SK-N-SH (cell line): Measurements from ENCODE around the gene JAZF1. TPM values are rescaled to one million over a fixed set of nuclear protein-coding genes. Genes with fewer than 3 reads are reported as not detected.

Experiments
- CTCF ChIA-PET: fragments of 300-600, 350-600 bp; formaldehyde crosslinking; extraction: SDS; loops from one replicate; lab custom pipeline; 2021; lab: Yijun Ruan, JAX
- POLR2A ChIA-PET: fragments of 350-600 bp; sonication (Branson Sonifier 250); formaldehyde crosslinking; extraction: SDS; loops from one replicate; lab custom pipeline; 2020; ENCODE audit warnings: antibody characterized with exemption, inconsistent platforms; lab: Yijun Ruan, JAX
- DNase-seq: peaks from one replicate; pipeline ENCODE4 v3.0.0; 2012
- H2AFZ ChIP-seq: fragments of 200-600 bp; sonication (generic); 2 replicates; pipeline ENCODE4 v1.8.1; 2016; ENCODE audit warnings: antibody characterized with exemption, mild to moderate bottlenecking, low read depth
- H3F3A ChIP-seq: fragments of 200-600 bp; sonication (generic); replicated peaks from 2 replicates; pipeline ENCODE3; 2016; ENCODE audit warnings: antibody characterized with exemption, mild to moderate bottlenecking; ENCODE audit not compliant: insufficient read depth
- H3K27ac ChIP-seq, 2 experiments: fragments of 200-500 bp in 1 of 2; fragments of 200-600 bp in 1 of 2; sonication (Bioruptor generic) in 1 of 2; sonication (generic), shearing (Covaris generic) in 1 of 2; 2 replicates each; pipeline versions ENCODE4 v1.5.1 to v1.6.1; 2014 to 2016; ENCODE audit warnings: low read depth in 2 of 2, inconsistent platforms in 1 of 2, low read length in 1 of 2, mild to moderate bottlenecking in 1 of 2, mixed read lengths in 1 of 2
- H3K27me3 ChIP-seq: fragments of 200-600 bp; sonication (generic), shearing (Covaris generic); 2 replicates; pipeline ENCODE4 v1.6.1; 2016; ENCODE audit warnings: mixed run types; ENCODE audit not compliant: insufficient read depth
- H3K36me3 ChIP-seq, 2 experiments: fragments of 200-500 bp in 1 of 2; fragments of 200-600 bp in 1 of 2; sonication (Bioruptor generic) in 1 of 2; sonication (generic) in 1 of 2; replicated peaks in 1 of 2; 2 replicates each; pipeline versions ENCODE3 to v1.5.1; 2014 to 2016; ENCODE audit warnings: low read length in 1 of 2, mild to moderate bottlenecking in 1 of 2; ENCODE audit not compliant: insufficient read depth in 2 of 2, control insufficient read depth in 1 of 2
- H3K4me1 ChIP-seq, 2 experiments: fragments of 200-500 bp in 1 of 2; fragments of 200-600 bp in 1 of 2; sonication (Bioruptor generic) in 1 of 2; sonication (generic), shearing (Covaris generic) in 1 of 2; 2 replicates each; pipeline versions ENCODE4 v1.5.1 to v1.6.1; 2014 to 2016; ENCODE audit warnings: low read depth in 1 of 2, low read length in 1 of 2, mixed run types in 1 of 2; ENCODE audit not compliant: insufficient read depth in 2 of 2, control insufficient read depth in 1 of 2
- H3K4me2 ChIP-seq: fragments of 200-600 bp; sonication (generic), shearing (Covaris generic); 2 replicates; pipeline ENCODE4 v1.6.1; 2017; ENCODE audit warnings: mixed run types
- H3K4me3 ChIP-seq, 2 experiments: fragments of 200-500 bp in 1 of 2; fragments of 200-600 bp in 1 of 2; sonication (Bioruptor generic) in 1 of 2; sonication (generic), shearing (Covaris generic) in 1 of 2; 2 replicates each; pipeline versions ENCODE4 v1.5.1 to v1.8.1; 2014 to 2016; ENCODE audit warnings: low read depth in 2 of 2, inconsistent platforms in 1 of 2, low read length in 1 of 2, mild to moderate bottlenecking in 1 of 2, mixed read lengths in 1 of 2, moderate library complexity in 1 of 2
- H3K79me2 ChIP-seq: fragments of 200-600 bp; sonication (generic); 2 replicates; pipeline ENCODE4 v1.8.1; 2017; ENCODE audit warnings: mild to moderate bottlenecking; ENCODE audit not compliant: insufficient read depth
- H3K9ac ChIP-seq: fragments of 200-600 bp; sonication (generic); 2 replicates; pipeline ENCODE4 v1.6.1; 2017; ENCODE audit warnings: mixed run types
- H3K9me2 ChIP-seq: fragments of 200-600 bp; sonication (generic); 2 replicates; pipeline ENCODE4 v1.6.1; 2017; ENCODE audit warnings: mixed run types
- H3K9me3 ChIP-seq: fragments of 200-600 bp; sonication (generic); 2 replicates; pipeline ENCODE4 v1.6.1; 2017; ENCODE audit warnings: mixed run types, mild to moderate bottlenecking, moderate library complexity
- H4K20me1 ChIP-seq: fragments of 200-600 bp; sonication (generic); 2 replicates; pipeline ENCODE4 v1.6.1; 2017; ENCODE audit warnings: mild to moderate bottlenecking, mixed run types; ENCODE audit not compliant: insufficient read depth
- CTCF ChIP-seq: fragments of 200-600 bp; sonication (generic); IDR thresholded peaks from 2 replicates; pipeline ENCODE4 v1.6.1; 2017; ENCODE audit warnings: antibody characterized with exemption, mild to moderate bottlenecking, moderate library complexity
- EP300 ChIP-seq, 2 experiments: IDR thresholded peaks; 2 replicates each; pipeline versions ENCODE4 v1.4.0 to v1.6.1; 2012; ENCODE audit warnings: borderline replicate concordance in 1 of 2, low read depth in 1 of 2, low read length in 1 of 2
- GABPA ChIP-seq: IDR thresholded peaks from 2 replicates; pipeline ENCODE4 v1.4.0; 2012; ENCODE audit warnings: low read depth, mild to moderate bottlenecking
- IRF3 ChIP-seq: fragments of 150-350 bp; IDR thresholded peaks from 2 replicates; pipeline ENCODE4 v1.6.1; 2016; ENCODE audit warnings: mild to moderate bottlenecking, low read depth, low read length
- JUND ChIP-seq: IDR thresholded peaks from 2 replicates; pipeline ENCODE4 v1.4.0; 2012
- MEF2A ChIP-seq: IDR thresholded peaks from 2 replicates; pipeline ENCODE4 v1.4.0; 2012; ENCODE audit warnings: low read depth, borderline replicate concordance
- MXI1 ChIP-seq: IDR thresholded peaks from 2 replicates; pipeline ENCODE4 v1.6.1; 2012; ENCODE audit warnings: mild to moderate bottlenecking, low read depth, low read length, improper control_type of control experiment
- PBX3 ChIP-seq: IDR thresholded peaks from 2 replicates; pipeline ENCODE4; 2012
- POLR2AphosphoS5 ChIP-seq: IDR thresholded peaks from 2 replicates; pipeline ENCODE4 v1.6.1; 2012; ENCODE audit warnings: low read depth, low read length
- RFX5 ChIP-seq: IDR thresholded peaks from 2 replicates; pipeline ENCODE4 v1.6.1; 2012; ENCODE audit warnings: mild to moderate bottlenecking, improper control_type of control experiment, low read length
- RXRA ChIP-seq: IDR thresholded peaks from 2 replicates; pipeline ENCODE4 v1.4.0; 2012; ENCODE audit warnings: low read depth, mild to moderate bottlenecking, borderline replicate concordance
- SIN3A ChIP-seq: IDR thresholded peaks from 2 replicates; pipeline ENCODE4 v1.6.1; 2012; ENCODE audit warnings: low read depth, mild to moderate bottlenecking, low read length, moderate library complexity, borderline replicate concordance
- SMC3 ChIP-seq: IDR thresholded peaks from 2 replicates; pipeline ENCODE4 v1.6.1; 2012; ENCODE audit warnings: low read depth, low read length, improper control_type of control experiment
- TCF12 ChIP-seq: IDR thresholded peaks from 2 replicates; pipeline ENCODE4 v1.4.0; 2012
- USF2 ChIP-seq: fragments of 150-350 bp; IDR thresholded peaks from 2 replicates; pipeline ENCODE4 v1.6.1; 2017; ENCODE audit warnings: antibody characterized with exemption, low read length, low read depth, borderline replicate concordance
- polyA plus RNA-seq, 3 experiments: library from polyadenylated mRNA; depleted of rRNA; stranded (reverse); fragments of >200 nt; gene quantifications; 2 replicates each; pipeline ENCODE4 v1.2.3, GENCODE V29; 2012

The JAZF1 gene
- polyA plus RNA-seq, 1 of the 3 experiments (the other 2 are of a cell fraction) = 1.7 TPM

- H3K79me2 ChIP-seq = no peaks in the 10 kb centered on the region
- TF ChIP-seq SIN3A (no peak), PBX3 (no peak), CTCF (no peak), EP300 (IDR thresholded peaks at IDR 0.05; ENCODE audit: borderline replicate concordance in 1 of 2, low read depth in 1 of 2, low read length in 1 of 2) (no peak), SMC3 (no peak), RFX5 (no peak), MXI1 (no peak), USF2 (no peak), JUND (no peak), TCF12 (no peak), MEF2A (no peak), GABPA (no peak), POLR2AphosphoS5 (no peak), RXRA (no peak), IRF3 (no peak)
- TF ChIP-seq, all 33 proteins: peak for 0
- Histone ChIP-seq H3K9me2 (no peaks in the 10 kb centered on the region), H3K4me3 (no peak overlapping the region), H3K4me1 (peaks cover 0 to 14% of the 10 kb centered on the region in 2 experiments; a peak in 2 of 4 replicates), H3K4me2 (no peak overlapping the region), H3K27ac (no peak overlapping the region), H3K9ac (no peak overlapping the region), H4K20me1 (no peaks in the 10 kb centered on the region), H3K36me3 (no peaks in the 10 kb centered on the region), H3K27me3 (no peaks in the 10 kb centered on the region), H2AFZ (no peak overlapping the region), H3F3A (no peaks in the 10 kb centered on the region), H3K9me3 (no peaks in the 10 kb centered on the region)
- POLR2A ChIA-PET = no interaction called here
- no peak for DNase-seq
- CTCF ChIA-PET = interaction anchor here (1.1 to 1.7 kb wide), 2 partner anchors 9 to 17 kb away, joined by 3 to 4 read pairs; no protein-coding TSS in a partner anchor
These were observed 218.3 kb downstream of the JAZF1 start for GRCh38 chr7:27962273-27962672.
